PC-9 (cell line): ENCODE results near the gene CHFR. TPM values are rescaled to one million over a fixed set of nuclear protein-coding genes. Genes with fewer than 3 reads are reported as not detected.

Experiments
- BruUV-seq: library from RNA; stranded (reverse); fragments of 400-500 nt; replicated peaks from 2 replicates; lab custom pipeline; 2021; lab: Mats Ljungman, UMichigan
- CTCF ChIA-PET: fragments of 300-600 bp; sonication (Branson Sonifier 250); formaldehyde crosslinking; loops from one replicate; lab custom pipeline; 2022; ENCODE audit warnings: antibody characterized with exemption; lab: Charles Lee
- POLR2A ChIA-PET: fragments of 300-600 bp; sonication (Branson Sonifier 250); formaldehyde crosslinking; loops from one replicate; lab custom pipeline; 2022; ENCODE audit warnings: antibody characterized with exemption; ENCODE audit not compliant: unreplicated experiment; lab: Charles Lee
- DNase-seq, 2 experiments: peaks; one replicate each; pipeline versions ENCODE4 v3.0.0 to v3.0.0-alpha.2; 2015 to 2022; ENCODE audit warnings: mixed read lengths in 1 of 2
- H2AFZ ChIP-seq: fragments of 200-600 bp; sonication (generic); 2 replicates; pipeline ENCODE4 v1.8.1; 2017; ENCODE audit warnings: antibody characterized with exemption
- H3F3A ChIP-seq: fragments of 200-600 bp; sonication (generic); 2 replicates; pipeline ENCODE4 v1.8.1; 2017; ENCODE audit warnings: antibody characterized with exemption, mild to moderate bottlenecking, low read depth; ENCODE audit not compliant: insufficient read depth
- H3K27ac ChIP-seq: fragments of 200-600 bp; sonication (generic); 2 replicates; pipeline ENCODE4 v1.6.1; 2016; ENCODE audit warnings: mixed run types
- H3K27me3 ChIP-seq: fragments of 200-600 bp; sonication (generic); 2 replicates; pipeline ENCODE4 v1.6.1; 2016; ENCODE audit warnings: low read depth, mixed run types; ENCODE audit not compliant: insufficient read depth
- H3K36me3 ChIP-seq: fragments of 200-600 bp; sonication (generic); 2 replicates; pipeline ENCODE4 v1.6.1; 2016; ENCODE audit warnings: low read depth, mixed run types
- H3K4me1 ChIP-seq: fragments of 200-600 bp; sonication (generic); replicated peaks from 2 replicates; pipeline ENCODE4 v1.6.1; 2016; ENCODE audit warnings: mixed run types; ENCODE audit not compliant: insufficient read depth
- H3K4me2 ChIP-seq: fragments of 200-600 bp; sonication (generic); 2 replicates; pipeline ENCODE4 v1.6.1; 2017; ENCODE audit warnings: mixed run types
- H3K4me3 ChIP-seq: fragments of 200-600 bp; sonication (generic); 2 replicates; pipeline ENCODE4 v1.6.1; 2016; ENCODE audit warnings: mixed run types
- H3K79me2 ChIP-seq: fragments of 200-600 bp; sonication (generic); 2 replicates; pipeline ENCODE4 v1.6.1; 2017; ENCODE audit warnings: low read depth, mixed run types
- H3K9me2 ChIP-seq: fragments of 200-600 bp; sonication (generic); 2 replicates; pipeline ENCODE4 v1.8.1; 2017; ENCODE audit warnings: mild to moderate bottlenecking; ENCODE audit not compliant: insufficient read depth
- H3K9me3 ChIP-seq: fragments of 200-600 bp; sonication (generic); 2 replicates; pipeline ENCODE4 v1.8.1; 2016; ENCODE audit warnings: low read depth; ENCODE audit not compliant: insufficient read depth
- H4K20me1 ChIP-seq: fragments of 200-600 bp; sonication (generic); 2 replicates; pipeline ENCODE4 v1.8.1; 2017; ENCODE audit not compliant: insufficient read depth
- EZH2 ChIP-seq: fragments of 200-600 bp; sonication (generic); IDR thresholded peaks from 2 replicates; pipeline ENCODE4 v1.8.0; 2017; ENCODE audit warnings: antibody characterized with exemption, low read depth
- intact Hi-C: fragments of 100-400 bp; cut with micrococcal nuclease; formaldehyde crosslinking; loops from one replicate; pipeline ENCODE4 v1.10.0; 2022; ENCODE audit not compliant: unreplicated experiment
- total RNA-seq: library from RNA; stranded (reverse); gene quantifications from 2 replicates; pipeline ENCODE4 v1.2.3, GENCODE V29; 2021
- TF ChIP-seq, protein P1 (sequence below): fragments of 200-600 bp; sonication (generic); conservative IDR thresholded peaks from 2 replicates; pipeline ENCODE4 v1.6.1; 2017; ENCODE audit warnings: mixed run types, antibody characterized with exemption, mild to moderate bottlenecking, moderate library complexity

Gene CHFR
- total RNA-seq, 1 experiment from 2014 or later = 17.8 TPM

DNA sequence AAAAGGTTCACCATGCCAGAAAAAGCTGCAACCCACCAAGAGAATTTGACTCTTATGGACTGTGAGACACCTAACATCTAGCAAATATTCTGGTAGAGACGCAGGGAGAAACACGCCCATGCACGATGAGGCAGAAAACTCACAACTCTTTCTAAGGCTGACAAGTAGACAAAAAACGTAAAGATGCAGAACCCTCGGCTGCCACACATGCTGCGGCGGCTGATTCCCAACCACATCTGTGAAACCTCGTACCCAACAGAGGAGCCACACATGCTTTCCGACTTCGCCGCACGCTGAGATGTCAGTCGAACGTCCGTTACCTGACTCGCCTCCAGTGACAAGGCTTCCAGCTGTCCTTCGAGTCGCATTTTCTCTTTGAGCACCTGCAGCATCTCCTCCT, 80.5 kb downstream of the CHFR start:
- no peak overlapping the region for H3K4me2 ChIP-seq
- H3K36me3 ChIP-seq = peaks cover 10% of the 10 kb centered on the region; the same call in 1 of the 2 replicates
- no peak overlapping the region for H3K4me3 ChIP-seq
- H2AFZ ChIP-seq = no peak overlapping the region
- H4K20me1 ChIP-seq = peaks cover 19% of the 10 kb centered on the region
- no TSS peak for BruUV-seq
- intact Hi-C loops = no loop called here
- no peak for DNase-seq
- ChIA-PET POLR2A (no interaction called here), CTCF (no interaction called here)
- H3K9me2 ChIP-seq = no peaks in the 10 kb centered on the region
- TF ChIP-seq EZH2 = no peak
- TF ChIP-seq, protein P1, sequence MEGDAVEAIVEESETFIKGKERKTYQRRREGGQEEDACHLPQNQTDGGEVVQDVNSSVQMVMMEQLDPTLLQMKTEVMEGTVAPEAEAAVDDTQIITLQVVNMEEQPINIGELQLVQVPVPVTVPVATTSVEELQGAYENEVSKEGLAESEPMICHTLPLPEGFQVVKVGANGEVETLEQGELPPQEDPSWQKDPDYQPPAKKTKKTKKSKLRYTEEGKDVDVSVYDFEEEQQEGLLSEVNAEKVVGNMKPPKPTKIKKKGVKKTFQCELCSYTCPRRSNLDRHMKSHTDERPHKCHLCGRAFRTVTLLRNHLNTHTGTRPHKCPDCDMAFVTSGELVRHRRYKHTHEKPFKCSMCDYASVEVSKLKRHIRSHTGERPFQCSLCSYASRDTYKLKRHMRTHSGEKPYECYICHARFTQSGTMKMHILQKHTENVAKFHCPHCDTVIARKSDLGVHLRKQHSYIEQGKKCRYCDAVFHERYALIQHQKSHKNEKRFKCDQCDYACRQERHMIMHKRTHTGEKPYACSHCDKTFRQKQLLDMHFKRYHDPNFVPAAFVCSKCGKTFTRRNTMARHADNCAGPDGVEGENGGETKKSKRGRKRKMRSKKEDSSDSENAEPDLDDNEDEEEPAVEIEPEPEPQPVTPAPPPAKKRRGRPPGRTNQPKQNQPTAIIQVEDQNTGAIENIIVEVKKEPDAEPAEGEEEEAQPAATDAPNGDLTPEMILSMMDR = no peak
- H3K27ac ChIP-seq = no peak overlapping the region
- H3K79me2 ChIP-seq = 0 out of 2 replicates have a peak, but pooled peaks cover 3% of the 10 kb centered on the region
- no peaks in the 10 kb centered on the region for H3K4me1 ChIP-seq
- no peaks in the 10 kb centered on the region for H3K9me3 ChIP-seq
- 0 out of 2 replicates have a peak, but pooled peaks cover 3% of the 10 kb centered on the region for H3F3A ChIP-seq
- H3K27me3 ChIP-seq = no peaks in the 10 kb centered on the region

DNA sequence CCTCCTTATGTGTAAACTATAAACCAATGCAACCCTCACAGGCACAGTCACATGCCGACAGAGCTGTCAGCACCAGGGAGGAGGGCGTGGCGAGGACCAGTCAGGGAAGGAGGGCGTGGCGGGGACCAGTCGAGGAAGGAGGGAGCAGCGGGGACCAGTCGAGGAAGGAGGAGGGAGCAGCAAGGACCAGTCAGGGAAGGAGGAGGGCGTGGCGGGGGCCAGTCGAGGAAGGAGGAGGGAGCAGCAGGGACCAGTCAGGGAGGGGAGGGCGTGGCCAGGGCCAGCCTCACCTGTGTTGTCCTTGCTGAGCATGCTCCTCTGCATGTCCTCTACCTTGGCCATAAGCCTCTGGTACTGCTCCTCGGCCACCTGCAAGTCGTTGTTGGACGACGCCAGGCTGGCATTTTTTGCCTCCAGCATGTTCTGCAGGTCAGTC, 83.0 kb downstream of the CHFR start:
- Histone ChIP-seq H2AFZ (no peak overlapping the region), H3K79me2 (0 out of 2 replicates have a peak, but pooled peaks cover 3% of the 10 kb centered on the region), H3K4me1 (no peaks in the 10 kb centered on the region), H3K9me3 (no peaks in the 10 kb centered on the region), H3F3A (no peaks in the 10 kb centered on the region), H3K9me2 (no peaks in the 10 kb centered on the region), H3K27ac (no peak overlapping the region), H4K20me1 (peaks cover 19% of the 10 kb centered on the region), H3K4me3 (no peak overlapping the region), H3K27me3 (no peaks in the 10 kb centered on the region), H3K4me2 (no peak overlapping the region), H3K36me3 (peaks cover 10% of the 10 kb centered on the region; the same call in 1 of the 2 replicates)
- peak in 1 of 2 experiments; percentile 42 for DNase-seq
- no TSS peak for BruUV-seq
- intact Hi-C loops = no loop called here
- CTCF ChIA-PET = no interaction called here
- POLR2A ChIA-PET = no interaction called here
- TF ChIP-seq, protein P1 = no peak
- no peak for TF ChIP-seq EZH2

- Histone ChIP-seq H3K79me2 (0 out of 2 replicates have a peak, but pooled peaks cover 3% of the 10 kb centered on the region), H2AFZ (no peak overlapping the region), H3K4me2 (no peak overlapping the region), H3F3A (no peaks in the 10 kb centered on the region), H3K27me3 (no peaks in the 10 kb centered on the region), H3K4me3 (no peak overlapping the region), H3K9me2 (no peaks in the 10 kb centered on the region), H3K27ac (no peak overlapping the region), H4K20me1 (peaks cover 19% of the 10 kb centered on the region), H3K4me1 (no peaks in the 10 kb centered on the region), H3K36me3 (peaks cover 10% of the 10 kb centered on the region; the same call in 1 of the 2 replicates), H3K9me3 (no peaks in the 10 kb centered on the region)
- TF ChIP-seq EZH2 = no peak
- TF ChIP-seq, protein P1 = no peak
- BruUV-seq = no TSS peak
- intact Hi-C loops = no loop called here
- ChIA-PET CTCF (no interaction called here), POLR2A (no interaction called here)
- DNase-seq = no peak
Observed at GRCh38 chr12:132803888-132804287, 83.5 kb downstream of the CHFR start.
